HG03039 (cell line): ENCODE data around the gene PNMA6F.
"Not testable (repeated sequence)": the region's sequence is repeated elsewhere in the genome, so short reads cannot be mapped to it uniquely, and the experiment has no call there.

Experiments used
- ATAC-seq: cut with Tn5 transposase; IDR thresholded peaks from one replicate; pipeline ENCODE4 v1.9.1; 2021; ENCODE audit warnings: mild to moderate bottlenecking, moderate library complexity; ENCODE audit not compliant: unreplicated experiment

The PNMA6F gene

GRCh38 chrX:153303276-153304262 is 18.0 kb downstream of the PNMA6F start:
- ATAC-seq = no peak

- ATAC-seq = no peak
These were observed 18.8 kb downstream of the PNMA6F start for GRCh38 chrX:153302796-153303195.

GRCh38 chrX:153301746-153302145 is 19.8 kb downstream of the PNMA6F start:
- ATAC-seq = no peak

- no peak for ATAC-seq
These were observed 21.7 kb downstream of the PNMA6F start for GRCh38 chrX:153299855-153300254.

- no peak for ATAC-seq
These were observed 24.2 kb downstream of the PNMA6F start for GRCh38 chrX:153297376-153297775.

GRCh38 chrX:153293485-153294071 is 28.0 kb downstream of the PNMA6F start:
- ATAC-seq = not testable (repeated sequence)

- not testable (repeated sequence) for ATAC-seq
These were observed 32.8 kb downstream of the PNMA6F start for GRCh38 chrX:153288807-153289206.

- not testable (repeated sequence) for ATAC-seq
These were observed 35.9 kb downstream of the PNMA6F start for GRCh38 chrX:153285678-153286077.

GRCh38 chrX:153283982-153284381 is 37.6 kb downstream of the PNMA6F start:
- not testable (repeated sequence) for ATAC-seq

- ATAC-seq = not testable (repeated sequence)
These were observed 39.8 kb downstream of the PNMA6F start for GRCh38 chrX:153281784-153282183.

- not testable (repeated sequence) for ATAC-seq
These were observed 42.3 kb downstream of the PNMA6F start for GRCh38 chrX:153279304-153279703.

- ATAC-seq = not testable (repeated sequence)
These were observed 45.5 kb downstream of the PNMA6F start for GRCh38 chrX:153276049-153276448.

- not testable (repeated sequence) for ATAC-seq
These were observed 46.1 kb downstream of the PNMA6F start for GRCh38 chrX:153275418-153275817.

- not testable (repeated sequence) for ATAC-seq
These were observed 49.0 kb downstream of the PNMA6F start for GRCh38 chrX:153272584-153272983.

GRCh38 chrX:153272070-153272469 is 49.5 kb downstream of the PNMA6F start:
- ATAC-seq = not testable (repeated sequence)
